Measurements from ENCODE around the gene PKD1. TPM values are rescaled to one million over a fixed set of nuclear protein-coding genes. Genes with fewer than 3 reads are reported as not detected.

PKD1 gene
- total RNA-seq, 6 donors from 2014 or later = 75.4 to 567 (median 106) TPM

GRCh38 chr16:2044541-2044940 lies 91.2 kb downstream of the PKD1 start:
- ATAC-seq (ENCODE audit: low FRiP score in 2 of 2) = no peak
- Histone ChIP-seq H3K36me3 (peaks cover 0 to 3% (median 0%) of the 10 kb centered on the region in 4 donors), H3K4me3 (peak overlapping the region in 1 of 4 donors; percentile 23), H3K27me3 (no peaks in the 10 kb centered on the region), H3K27ac (peak overlapping the region; percentile 90 to 97 (median 95)), H3K9me3 (no peaks in the 10 kb centered on the region), H3K4me1 (peaks cover 84 to 93% (median 85%) of the 10 kb centered on the region in 4 donors)
- DNase-seq = peak in 1 of 2 donors; percentile 86
- TF ChIP-seq EP300 (IDR thresholded peaks at IDR 0.05) (no peak), POLR2AphosphoS5 (IDR thresholded peaks at IDR 0.05) (no peak), POLR2A (IDR thresholded peaks at IDR 0.05) (no peak), CTCF (IDR thresholded peaks at IDR 0.05) (no peak)
- WGBS, 2 donors = 62% methylated on average over 22 of the region's 22 CpGs; no CpG with 5 or more reads in 1 of the 2 donors

GRCh38 chr16:2043667-2044451 lies 91.8 kb downstream of the PKD1 start:
- Histone ChIP-seq H3K27me3 (no peaks in the 10 kb centered on the region), H3K9me3 (no peaks in the 10 kb centered on the region), H3K36me3 (peaks cover 0 to 7% (median 1%) of the 10 kb centered on the region in 4 donors), H3K27ac (peak overlapping the region; percentile 90 to 97 (median 95)), H3K4me1 (peaks cover 89 to 93% (median 90%) of the 10 kb centered on the region in 4 donors), H3K4me3 (peak overlapping the region in 2 of 4 donors; percentile 10 to 23)
- TF ChIP-seq CTCF (IDR thresholded peaks at IDR 0.05) = no peak
- TF ChIP-seq POLR2A (IDR thresholded peaks at IDR 0.05) = no peak
- TF ChIP-seq EP300 (IDR thresholded peaks at IDR 0.05) = peak in 1 of 4 donors; percentile 67
- TF ChIP-seq POLR2AphosphoS5 (IDR thresholded peaks at IDR 0.05) = peak in 1 of 2 donors; percentile 70
- ATAC-seq (ENCODE audit: low FRiP score in 2 of 2) (peak in 1 of 2 donors; percentile 3), DNase-seq (peak; percentile 89)
- WGBS, 2 donors = 48 to 51% methylated on average over 14 to 20 of the region's 26 CpGs

GRCh38 chr16:2042986-2043666 lies 92.6 kb downstream of the PKD1 start:
- peak overlapping the region; percentile 90 to 97 (median 95) for H3K27ac ChIP-seq
- no peaks in the 10 kb centered on the region for H3K27me3 ChIP-seq
- DNase-seq = peak; percentile 74 to 91
- peaks cover 90 to 93% (median 91%) of the 10 kb centered on the region in 4 donors for H3K4me1 ChIP-seq
- WGBS, 2 donors = 14 to 61% methylated on average over 1 to 11 of the region's 11 CpGs
- peak in 1 of 2 donors; percentile 0 for ATAC-seq (ENCODE audit: low FRiP score in 2 of 2)
- H3K36me3 ChIP-seq = peaks cover 0 to 14% (median 4%) of the 10 kb centered on the region in 4 donors
- no peaks in the 10 kb centered on the region for H3K9me3 ChIP-seq
- peak overlapping the region in 2 of 4 donors; percentile 10 to 23 for H3K4me3 ChIP-seq
- no peak for TF ChIP-seq CTCF (IDR thresholded peaks at IDR 0.05)
- no peak for TF ChIP-seq POLR2A (IDR thresholded peaks at IDR 0.05)
- peak in 1 of 2 donors; percentile 5 for TF ChIP-seq POLR2AphosphoS5 (IDR thresholded peaks at IDR 0.05)
- TF ChIP-seq EP300 (IDR thresholded peaks at IDR 0.05) = peak in 1 of 4 donors; percentile 40

- Histone ChIP-seq H3K4me1 (peaks cover 97 to 99% (median 98%) of the 10 kb centered on the region in 4 donors), H3K36me3 (peaks cover 0 to 22% (median 7%) of the 10 kb centered on the region in 4 donors), H3K4me3 (peak overlapping the region in 1 of 4 donors; percentile 18), H3K27ac (peak overlapping the region; percentile 90 to 97 (median 95)), H3K27me3 (no peaks in the 10 kb centered on the region), H3K9me3 (no peaks in the 10 kb centered on the region)
- peak; percentile 89 to 93 for DNase-seq
- TF ChIP-seq POLR2AphosphoS5 (IDR thresholded peaks at IDR 0.05) (peak; percentile 63 to 79), POLR2A (IDR thresholded peaks at IDR 0.05) (peak in 2 of 4 donors; percentile 40 to 79), EP300 (IDR thresholded peaks at IDR 0.05) (peak in 1 of 4 donors; percentile 67), CTCF (IDR thresholded peaks at IDR 0.05) (peak in 1 of 6 experiments; percentile 28)
- WGBS, 2 donors = 48 to 51% methylated on average over 10 of the region's 22 CpGs
- ATAC-seq (ENCODE audit: low FRiP score in 2 of 2) = peak; percentile 47 to 81
Observed at GRCh38 chr16:2042171-2042985, 93.3 kb downstream of the PKD1 start.
